GM23338 (cell line): ENCODE measurements around the gene PCSK5. TPM values are rescaled to one million over a fixed set of nuclear protein-coding genes. Genes with fewer than 3 reads are reported as not detected.

ENCODE experiments used
- ATAC-seq: fragments of 200-7000 bp; cut with Tn5 transposase; 3 replicates; pipeline ENCODE4 v1.9.1; 2020
- DNase-seq: peaks from one replicate; pipeline ENCODE4 v3.0.0-alpha.2; 2015; ENCODE audit warnings: low spot score
- H2AFZ ChIP-seq: fragments of 200-600 bp; sonication (generic); 2 replicates; pipeline ENCODE4 v1.8.0; 2016; ENCODE audit warnings: antibody characterized with exemption, mild to moderate bottlenecking, moderate library complexity
- H3F3A ChIP-seq: fragments of 200-600 bp; sonication (generic); replicated peaks from 2 replicates; pipeline ENCODE4 v1.8.0; 2017; ENCODE audit warnings: antibody characterized with exemption, mixed run types, low read depth
- H3K27ac ChIP-seq: fragments of 200-600 bp; sonication (generic); 2 replicates; pipeline ENCODE4 v1.6.1; 2016; ENCODE audit warnings: low read depth
- H3K27me3 ChIP-seq: fragments of 200-600 bp; sonication (generic); 2 replicates; pipeline ENCODE4 v1.8.0; 2016; ENCODE audit warnings: mild to moderate bottlenecking, mixed run types, moderate library complexity; ENCODE audit not compliant: insufficient read depth
- H3K36me3 ChIP-seq: fragments of 200-600 bp; sonication (generic); 2 replicates; pipeline ENCODE4 v1.8.0; 2016; ENCODE audit warnings: mild to moderate bottlenecking; ENCODE audit not compliant: insufficient read depth
- H3K4me1 ChIP-seq: fragments of 200-600 bp; sonication (generic); 2 replicates; pipeline ENCODE4 v1.8.0; 2016; ENCODE audit warnings: mild to moderate bottlenecking, moderate library complexity; ENCODE audit not compliant: insufficient read depth
- H3K4me2 ChIP-seq: fragments of 200-600 bp; sonication (generic); 2 replicates; pipeline ENCODE4 v1.7.1; 2017; ENCODE audit warnings: mixed run types
- H3K4me3 ChIP-seq: fragments of 200-600 bp; sonication (generic); 2 replicates; pipeline ENCODE4 v1.6.1; 2016; ENCODE audit warnings: mixed run types
- H3K79me2 ChIP-seq: fragments of 200-600 bp; sonication (generic); replicated peaks from 2 replicates; pipeline ENCODE4 v1.8.0; 2017; ENCODE audit warnings: mild to moderate bottlenecking; ENCODE audit not compliant: insufficient read depth
- H3K9me2 ChIP-seq: fragments of 200-600 bp; sonication (generic); 2 replicates; pipeline ENCODE4 v1.8.0; 2017; ENCODE audit not compliant: insufficient read depth
- H4K20me1 ChIP-seq: fragments of 200-600 bp; sonication (generic); replicated peaks from 2 replicates; pipeline ENCODE4 v1.8.0; 2017; ENCODE audit warnings: mild to moderate bottlenecking; ENCODE audit not compliant: insufficient read depth
- H3K27ac Mint-ChIP-seq: 2 replicates; pipeline ENCODE4 v1.8.0; 2020; ENCODE audit warnings: inconsistent platforms, mild to moderate bottlenecking, moderate library complexity, mixed read lengths
- H3K27me3 Mint-ChIP-seq: 3 replicates; pipeline ENCODE4 v1.8.0; 2022; ENCODE audit warnings: low read depth, mild to moderate bottlenecking, moderate library complexity, mixed read lengths, inconsistent platforms; ENCODE audit not compliant: insufficient read depth, poor library complexity
- H3K36me3 Mint-ChIP-seq: 3 replicates; pipeline ENCODE4 v1.8.0; 2021; ENCODE audit warnings: low read depth, mild to moderate bottlenecking, inconsistent platforms, moderate library complexity, mixed read lengths
- H3K4me1 Mint-ChIP-seq: 3 replicates; pipeline ENCODE4 v1.8.0; 2020; ENCODE audit warnings: mild to moderate bottlenecking, inconsistent platforms, mixed read lengths
- H3K4me3 Mint-ChIP-seq: 3 replicates; pipeline ENCODE4 v1.8.0; 2021; ENCODE audit warnings: moderate library complexity, mild to moderate bottlenecking, inconsistent platforms, mixed read lengths
- H3K9me3 Mint-ChIP-seq: 3 replicates; pipeline ENCODE4 v1.8.0; 2020; ENCODE audit warnings: moderate library complexity, mild to moderate bottlenecking, inconsistent platforms, mixed read lengths
- CREB1 ChIP-seq: fragments of 250-450 bp; sonication (Bioruptor Pico); IDR thresholded peaks from 2 replicates; pipeline ENCODE4 v1.5.0; 2020; ENCODE audit warnings: low read depth, mild to moderate bottlenecking, moderate library complexity
- EZH2 ChIP-seq: fragments of 200-600 bp; sonication (generic); IDR thresholded peaks from one replicate; pipeline ENCODE4 v1.8.0; 2017; ENCODE audit warnings: antibody characterized with exemption, mild to moderate bottlenecking, low read depth; ENCODE audit not compliant: unreplicated experiment
- EZH2phosphoT487 ChIP-seq: fragments of 200-600 bp; sonication (generic); IDR thresholded peaks from one replicate; pipeline ENCODE4 v1.8.1; 2018; ENCODE audit warnings: antibody characterized with exemption; ENCODE audit not compliant: unreplicated experiment
- JUNB ChIP-seq: IDR thresholded peaks from one replicate; pipeline ENCODE4 v1.6.1; 2016; ENCODE audit warnings: antibody characterized with exemption; ENCODE audit not compliant: unreplicated experiment
- NANOG ChIP-seq: IDR thresholded peaks from 2 replicates; pipeline ENCODE4 v1.6.1; 2016; ENCODE audit warnings: antibody characterized with exemption, borderline replicate concordance
- POLR2AphosphoS5 ChIP-seq: IDR thresholded peaks from 2 replicates; pipeline ENCODE4 v1.6.1; 2016; ENCODE audit warnings: antibody characterized with exemption, low read depth
- STAT1 ChIP-seq: IDR thresholded peaks from one replicate; pipeline ENCODE4 v1.6.1; 2016; ENCODE audit warnings: antibody characterized with exemption; ENCODE audit not compliant: unreplicated experiment
- ZNF114 ChIP-seq: fragments of 250-450 bp; sonication (Bioruptor Pico); IDR thresholded peaks from 2 replicates; pipeline ENCODE4 v1.5.0; 2020; ENCODE audit warnings: mild to moderate bottlenecking, moderate library complexity
- ZNF331 ChIP-seq: fragments of 250-450 bp; sonication (Bioruptor Pico); IDR thresholded peaks from 2 replicates; pipeline ENCODE4 v1.5.0; 2020; ENCODE audit warnings: low read depth, mild to moderate bottlenecking, moderate library complexity
- polyA plus RNA-seq: library from polyadenylated mRNA; unstranded; fragments of >200 nt; fragmentation: Nextera tagmentation; extraction: Ambion mirVana; gene quantifications from 2 replicates; pipeline ENCODE4 v1.2.1, GENCODE V29; 2016
- total RNA-seq: library from RNA; depleted of rRNA; stranded (reverse); fragments of >200 nt; shearing (Covaris generic); gene quantifications from 2 replicates; pipeline ENCODE4 v1.2.3, GENCODE V29; 2014
- TF ChIP-seq, protein P1 (sequence below): IDR thresholded peaks from one replicate; pipeline ENCODE4 v1.6.1; 2018; ENCODE audit warnings: antibody characterized with exemption; ENCODE audit not compliant: unreplicated experiment
- TF ChIP-seq, protein P2 (sequence below): IDR thresholded peaks from 2 replicates; pipeline ENCODE4 v1.6.1; 2016; ENCODE audit warnings: antibody characterized with exemption
- TF ChIP-seq, protein P3 (sequence below): fragments of 250-450 bp; sonication (Bioruptor Pico); IDR thresholded peaks from 2 replicates; pipeline ENCODE4 v1.5.0; 2020; ENCODE audit warnings: mild to moderate bottlenecking, moderate library complexity
- TF ChIP-seq, protein P4 (sequence below), 2 experiments: fragments of 200-600 bp in 1 of 2; sonication (generic) in 1 of 2; conservative IDR thresholded peaks; 2 replicates each; pipeline versions ENCODE4 v1.5.1 to v1.6.1; 2016 to 2017; ENCODE audit warnings: antibody characterized with exemption in 2 of 2, low read depth in 2 of 2, mild to moderate bottlenecking in 2 of 2, moderate library complexity in 1 of 2

The PCSK5 gene
- total and polyA plus RNA-seq, 2 experiments from 2014 or later, result 12.3 to 34.8 TPM

DNA sequence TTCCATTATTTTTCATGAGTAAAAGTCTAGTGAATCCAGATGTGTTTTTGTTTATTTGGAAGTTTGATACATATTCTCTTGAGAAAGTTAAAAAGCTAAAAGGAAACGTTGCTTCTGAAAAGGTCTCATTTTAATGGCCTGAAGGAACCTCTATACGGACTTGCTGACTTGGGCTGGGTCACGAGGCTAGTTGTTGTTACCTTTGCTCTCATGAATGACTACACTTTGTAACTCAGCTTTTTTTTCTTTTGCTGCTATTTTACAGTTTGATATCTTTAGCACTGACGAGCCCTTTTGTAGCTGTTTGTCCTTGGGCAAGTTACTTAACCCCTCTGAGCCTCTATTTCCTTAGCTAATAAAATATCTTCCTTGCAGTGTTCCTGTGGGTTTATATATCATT, 211.5 kb downstream of the PCSK5 start:
- no peak overlapping the region for H3K4me3 Mint-ChIP-seq
- Histone ChIP-seq H3K27me3 (no peaks in the 10 kb centered on the region), H3K27ac (no peak overlapping the region), H2AFZ (no peak overlapping the region), H3F3A (no peaks in the 10 kb centered on the region), H4K20me1 (0 out of 2 replicates have a peak, but pooled peaks cover 8% of the 10 kb centered on the region), H3K4me3 (no peak overlapping the region), H3K79me2 (no peaks in the 10 kb centered on the region; the same call in 1 of the 2 replicates), H3K4me1 (peaks cover 22% of the 10 kb centered on the region), H3K4me2 (no peak overlapping the region), H3K9me2 (no peaks in the 10 kb centered on the region), H3K36me3 (peaks cover 3% of the 10 kb centered on the region; the same call in 1 of the 2 replicates)
- no peak overlapping the region for H3K27ac Mint-ChIP-seq
- H3K4me1 Mint-ChIP-seq, result peaks cover 20% of the 10 kb centered on the region
- no peaks in the 10 kb centered on the region for H3K9me3 Mint-ChIP-seq
- TF ChIP-seq STAT1, result no peak
- TF ChIP-seq, protein P1, sequence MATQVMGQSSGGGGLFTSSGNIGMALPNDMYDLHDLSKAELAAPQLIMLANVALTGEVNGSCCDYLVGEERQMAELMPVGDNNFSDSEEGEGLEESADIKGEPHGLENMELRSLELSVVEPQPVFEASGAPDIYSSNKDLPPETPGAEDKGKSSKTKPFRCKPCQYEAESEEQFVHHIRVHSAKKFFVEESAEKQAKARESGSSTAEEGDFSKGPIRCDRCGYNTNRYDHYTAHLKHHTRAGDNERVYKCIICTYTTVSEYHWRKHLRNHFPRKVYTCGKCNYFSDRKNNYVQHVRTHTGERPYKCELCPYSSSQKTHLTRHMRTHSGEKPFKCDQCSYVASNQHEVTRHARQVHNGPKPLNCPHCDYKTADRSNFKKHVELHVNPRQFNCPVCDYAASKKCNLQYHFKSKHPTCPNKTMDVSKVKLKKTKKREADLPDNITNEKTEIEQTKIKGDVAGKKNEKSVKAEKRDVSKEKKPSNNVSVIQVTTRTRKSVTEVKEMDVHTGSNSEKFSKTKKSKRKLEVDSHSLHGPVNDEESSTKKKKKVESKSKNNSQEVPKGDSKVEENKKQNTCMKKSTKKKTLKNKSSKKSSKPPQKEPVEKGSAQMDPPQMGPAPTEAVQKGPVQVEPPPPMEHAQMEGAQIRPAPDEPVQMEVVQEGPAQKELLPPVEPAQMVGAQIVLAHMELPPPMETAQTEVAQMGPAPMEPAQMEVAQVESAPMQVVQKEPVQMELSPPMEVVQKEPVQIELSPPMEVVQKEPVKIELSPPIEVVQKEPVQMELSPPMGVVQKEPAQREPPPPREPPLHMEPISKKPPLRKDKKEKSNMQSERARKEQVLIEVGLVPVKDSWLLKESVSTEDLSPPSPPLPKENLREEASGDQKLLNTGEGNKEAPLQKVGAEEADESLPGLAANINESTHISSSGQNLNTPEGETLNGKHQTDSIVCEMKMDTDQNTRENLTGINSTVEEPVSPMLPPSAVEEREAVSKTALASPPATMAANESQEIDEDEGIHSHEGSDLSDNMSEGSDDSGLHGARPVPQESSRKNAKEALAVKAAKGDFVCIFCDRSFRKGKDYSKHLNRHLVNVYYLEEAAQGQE, result no peak
- TF ChIP-seq ZNF331 (CRISPR knock-in tag), result no peak
- no peak for TF ChIP-seq EZH2
- TF ChIP-seq, protein P2, sequence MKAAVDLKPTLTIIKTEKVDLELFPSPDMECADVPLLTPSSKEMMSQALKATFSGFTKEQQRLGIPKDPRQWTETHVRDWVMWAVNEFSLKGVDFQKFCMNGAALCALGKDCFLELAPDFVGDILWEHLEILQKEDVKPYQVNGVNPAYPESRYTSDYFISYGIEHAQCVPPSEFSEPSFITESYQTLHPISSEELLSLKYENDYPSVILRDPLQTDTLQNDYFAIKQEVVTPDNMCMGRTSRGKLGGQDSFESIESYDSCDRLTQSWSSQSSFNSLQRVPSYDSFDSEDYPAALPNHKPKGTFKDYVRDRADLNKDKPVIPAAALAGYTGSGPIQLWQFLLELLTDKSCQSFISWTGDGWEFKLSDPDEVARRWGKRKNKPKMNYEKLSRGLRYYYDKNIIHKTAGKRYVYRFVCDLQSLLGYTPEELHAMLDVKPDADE, result no peak
- TF ChIP-seq EZH2phosphoT487, result no peak
- TF ChIP-seq CREB1 (CRISPR knock-in tag), result no peak
- TF ChIP-seq, protein P3, sequence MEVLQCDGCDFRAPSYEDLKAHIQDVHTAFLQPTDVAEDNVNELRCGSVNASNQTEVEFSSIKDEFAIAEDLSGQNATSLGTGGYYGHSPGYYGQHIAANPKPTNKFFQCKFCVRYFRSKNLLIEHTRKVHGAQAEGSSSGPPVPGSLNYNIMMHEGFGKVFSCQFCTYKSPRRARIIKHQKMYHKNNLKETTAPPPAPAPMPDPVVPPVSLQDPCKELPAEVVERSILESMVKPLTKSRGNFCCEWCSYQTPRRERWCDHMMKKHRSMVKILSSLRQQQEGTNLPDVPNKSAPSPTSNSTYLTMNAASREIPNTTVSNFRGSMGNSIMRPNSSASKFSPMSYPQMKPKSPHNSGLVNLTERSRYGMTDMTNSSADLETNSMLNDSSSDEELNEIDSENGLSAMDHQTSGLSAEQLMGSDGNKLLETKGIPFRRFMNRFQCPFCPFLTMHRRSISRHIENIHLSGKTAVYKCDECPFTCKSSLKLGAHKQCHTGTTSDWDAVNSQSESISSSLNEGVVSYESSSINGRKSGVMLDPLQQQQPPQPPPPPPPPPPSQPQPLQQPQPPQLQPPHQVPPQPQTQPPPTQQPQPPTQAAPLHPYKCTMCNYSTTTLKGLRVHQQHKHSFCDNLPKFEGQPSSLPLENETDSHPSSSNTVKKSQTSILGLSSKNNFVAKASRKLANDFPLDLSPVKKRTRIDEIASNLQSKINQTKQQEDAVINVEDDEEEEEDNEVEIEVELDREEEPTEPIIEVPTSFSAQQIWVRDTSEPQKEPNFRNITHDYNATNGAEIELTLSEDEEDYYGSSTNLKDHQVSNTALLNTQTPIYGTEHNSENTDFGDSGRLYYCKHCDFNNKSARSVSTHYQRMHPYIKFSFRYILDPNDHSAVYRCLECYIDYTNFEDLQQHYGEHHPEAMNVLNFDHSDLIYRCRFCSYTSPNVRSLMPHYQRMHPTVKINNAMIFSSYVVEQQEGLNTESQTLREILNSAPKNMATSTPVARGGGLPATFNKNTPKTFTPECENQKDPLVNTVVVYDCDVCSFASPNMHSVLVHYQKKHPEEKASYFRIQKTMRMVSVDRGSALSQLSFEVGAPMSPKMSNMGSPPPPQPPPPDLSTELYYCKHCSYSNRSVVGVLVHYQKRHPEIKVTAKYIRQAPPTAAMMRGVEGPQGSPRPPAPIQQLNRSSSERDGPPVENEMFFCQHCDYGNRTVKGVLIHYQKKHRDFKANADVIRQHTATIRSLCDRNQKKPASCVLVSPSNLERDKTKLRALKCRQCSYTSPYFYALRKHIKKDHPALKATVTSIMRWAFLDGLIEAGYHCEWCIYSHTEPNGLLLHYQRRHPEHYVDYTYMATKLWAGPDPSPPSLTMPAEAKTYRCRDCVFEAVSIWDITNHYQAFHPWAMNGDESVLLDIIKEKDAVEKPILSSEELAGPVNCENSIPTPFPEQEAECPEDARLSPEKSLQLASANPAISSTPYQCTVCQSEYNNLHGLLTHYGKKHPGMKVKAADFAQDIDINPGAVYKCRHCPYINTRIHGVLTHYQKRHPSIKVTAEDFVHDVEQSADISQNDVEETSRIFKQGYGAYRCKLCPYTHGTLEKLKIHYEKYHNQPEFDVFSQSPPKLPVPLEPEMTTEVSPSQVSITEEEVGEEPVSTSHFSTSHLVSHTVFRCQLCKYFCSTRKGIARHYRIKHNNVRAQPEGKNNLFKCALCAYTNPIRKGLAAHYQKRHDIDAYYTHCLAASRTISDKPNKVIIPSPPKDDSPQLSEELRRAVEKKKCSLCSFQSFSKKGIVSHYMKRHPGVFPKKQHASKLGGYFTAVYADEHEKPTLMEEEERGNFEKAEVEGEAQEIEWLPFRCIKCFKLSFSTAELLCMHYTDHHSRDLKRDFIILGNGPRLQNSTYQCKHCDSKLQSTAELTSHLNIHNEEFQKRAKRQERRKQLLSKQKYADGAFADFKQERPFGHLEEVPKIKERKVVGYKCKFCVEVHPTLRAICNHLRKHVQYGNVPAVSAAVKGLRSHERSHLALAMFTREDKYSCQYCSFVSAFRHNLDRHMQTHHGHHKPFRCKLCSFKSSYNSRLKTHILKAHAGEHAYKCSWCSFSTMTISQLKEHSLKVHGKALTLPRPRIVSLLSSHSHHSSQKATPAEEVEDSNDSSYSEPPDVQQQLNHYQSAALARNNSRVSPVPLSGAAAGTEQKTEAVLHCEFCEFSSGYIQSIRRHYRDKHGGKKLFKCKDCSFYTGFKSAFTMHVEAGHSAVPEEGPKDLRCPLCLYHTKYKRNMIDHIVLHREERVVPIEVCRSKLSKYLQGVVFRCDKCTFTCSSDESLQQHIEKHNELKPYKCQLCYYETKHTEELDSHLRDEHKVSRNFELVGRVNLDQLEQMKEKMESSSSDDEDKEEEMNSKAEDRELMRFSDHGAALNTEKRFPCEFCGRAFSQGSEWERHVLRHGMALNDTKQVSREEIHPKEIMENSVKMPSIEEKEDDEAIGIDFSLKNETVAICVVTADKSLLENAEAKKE (CRISPR knock-in tag), result no peak
- no peak for TF ChIP-seq ZNF114 (CRISPR knock-in tag)
- TF ChIP-seq, protein P4, sequence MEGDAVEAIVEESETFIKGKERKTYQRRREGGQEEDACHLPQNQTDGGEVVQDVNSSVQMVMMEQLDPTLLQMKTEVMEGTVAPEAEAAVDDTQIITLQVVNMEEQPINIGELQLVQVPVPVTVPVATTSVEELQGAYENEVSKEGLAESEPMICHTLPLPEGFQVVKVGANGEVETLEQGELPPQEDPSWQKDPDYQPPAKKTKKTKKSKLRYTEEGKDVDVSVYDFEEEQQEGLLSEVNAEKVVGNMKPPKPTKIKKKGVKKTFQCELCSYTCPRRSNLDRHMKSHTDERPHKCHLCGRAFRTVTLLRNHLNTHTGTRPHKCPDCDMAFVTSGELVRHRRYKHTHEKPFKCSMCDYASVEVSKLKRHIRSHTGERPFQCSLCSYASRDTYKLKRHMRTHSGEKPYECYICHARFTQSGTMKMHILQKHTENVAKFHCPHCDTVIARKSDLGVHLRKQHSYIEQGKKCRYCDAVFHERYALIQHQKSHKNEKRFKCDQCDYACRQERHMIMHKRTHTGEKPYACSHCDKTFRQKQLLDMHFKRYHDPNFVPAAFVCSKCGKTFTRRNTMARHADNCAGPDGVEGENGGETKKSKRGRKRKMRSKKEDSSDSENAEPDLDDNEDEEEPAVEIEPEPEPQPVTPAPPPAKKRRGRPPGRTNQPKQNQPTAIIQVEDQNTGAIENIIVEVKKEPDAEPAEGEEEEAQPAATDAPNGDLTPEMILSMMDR (conservative IDR thresholded peaks at IDR 0.05; ENCODE audit: low read depth in 2 of 2), result no peak
- TF ChIP-seq NANOG, result no peak
- no peak for TF ChIP-seq POLR2AphosphoS5
- TF ChIP-seq JUNB, result no peak
- no peak for ATAC-seq
- no peak for DNase-seq
- H3K36me3 Mint-ChIP-seq, result no peaks in the 10 kb centered on the region
- no peaks in the 10 kb centered on the region for H3K27me3 Mint-ChIP-seq
